Kidney (tissue), 14 donors: ENCODE measurements around the gene TNFAIP8L3. TPM values are rescaled to one million over a fixed set of nuclear protein-coding genes. Genes with fewer than 3 reads are reported as not detected.

Experiments used
- DNase-seq, 5 donors: peaks; one replicate each; pipeline ENCODE4 v3.0.0-alpha.2; 2013 to 2020
- FAIRE-seq: peaks from 2 replicates; lab custom pipeline; 2012; peaks lifted over from hg19 to GRCh38; lab: Jason Lieb, UNC
- H3K27ac ChIP-seq, 2 donors: one replicate each; pipeline ENCODE4 v1.7.0; 2013; ENCODE audit warnings: low read depth in 2 of 2, low read length in 2 of 2, inconsistent platforms in 1 of 2
- H3K27me3 ChIP-seq: one replicate; pipeline ENCODE4 v1.7.1; 2013; ENCODE audit warnings: low read length, inconsistent platforms; ENCODE audit not compliant: control insufficient read depth, insufficient read depth
- H3K36me3 ChIP-seq, 3 donors: one replicate each; pipeline versions ENCODE4 v1.7.0 to v1.7.1; 2013; ENCODE audit warnings: low read length in 3 of 3, control low read depth in 1 of 3, inconsistent platforms in 1 of 3; ENCODE audit not compliant: insufficient read depth in 3 of 3, control insufficient read depth in 2 of 3
- H3K4me1 ChIP-seq, 3 donors: one replicate each; pipeline versions ENCODE4 v1.7.0 to v1.7.1; 2013; ENCODE audit warnings: low read length in 3 of 3, inconsistent platforms in 1 of 3, low read depth in 1 of 3; ENCODE audit not compliant: control insufficient read depth in 2 of 3, insufficient read depth in 2 of 3
- H3K4me3 ChIP-seq, 3 donors: one replicate each; pipeline versions ENCODE4 v1.7.0 to v1.8.1; 2013; ENCODE audit warnings: low read length in 3 of 3, control low read depth in 1 of 3, inconsistent platforms in 1 of 3
- H3K9ac ChIP-seq, 3 donors: one replicate each; pipeline versions ENCODE4 v1.7.0 to v1.7.1; 2013; ENCODE audit warnings: low read length in 3 of 3, control low read depth in 1 of 3, inconsistent platforms in 1 of 3
- H3K9me3 ChIP-seq, 3 donors: one replicate each; pipeline versions ENCODE4 v1.7.0 to v1.7.1; 2013; ENCODE audit warnings: low read length in 3 of 3, control low read depth in 1 of 3, inconsistent platforms in 1 of 3; ENCODE audit not compliant: control insufficient read depth in 2 of 3, insufficient read depth in 1 of 3
- CTCF ChIP-seq: IDR thresholded peaks from 3 replicates; pipeline ENCODE4 v1.5.1; 2012; ENCODE audit warnings: mild to moderate bottlenecking, moderate library complexity, borderline replicate concordance; ENCODE audit not compliant: insufficient read depth; ENCODE audit errors: extremely low read depth
- intact Hi-C: fragments of 100-400 bp; cut with DNase I; formaldehyde crosslinking; loops from one replicate; pipeline ENCODE4 v1.11.1; 2022
- polyA plus RNA-seq: library from polyadenylated mRNA; stranded (reverse); fragments of 350-450 nt; fragmentation: Illumina TruSeq; extraction: RNeasy Lipid Tissue Mini Kit (QIAGEN cat#74804); gene quantifications from one replicate; pipeline ENCODE4 v1.2.3, GENCODE V29; 2014; ENCODE audit warnings: low read depth, low replicate concordance; ENCODE audit not compliant: insufficient read depth
- total RNA-seq: library from RNA; stranded (reverse); fragmentation: NEBNext Ultra II Directional; extraction: Animal tissue kit (Norgen Biotek cat#: 25700); gene quantifications from one replicate; pipeline ENCODE4 v1.2.1, GENCODE V29; 2021
- donor health status: control.
- donor health status: control.
- donor health status: control.
- donor health status: control.
- donor health status: control.
- donor health status: DM: yes; HTN: yes; CAD: no.
- donor health status: Normal renal cell carcinoma (clear cell type).

Gene TNFAIP8L3
- total and polyA plus RNA-seq, 2 donors from 2014 or later = 2.4 to 8.9 TPM

GRCh38 chr15:51011212-51011611 lies 83.5 kb downstream of the TNFAIP8L3 start:
- H3K36me3 ChIP-seq = no peaks in the 10 kb centered on the region
- FAIRE-seq (no peak), DNase-seq (no peak)
- TF ChIP-seq CTCF = no peak
- H3K27me3 ChIP-seq = no peaks in the 10 kb centered on the region
- H3K4me3 ChIP-seq = no peak overlapping the region
- H3K4me1 ChIP-seq = no peaks in the 10 kb centered on the region
- no peak overlapping the region for H3K27ac ChIP-seq
- intact Hi-C loops = no loop called here
- H3K9me3 ChIP-seq = peaks cover 0 to 5% (median 0%) of the 10 kb centered on the region in 3 donors
- no peak overlapping the region for H3K9ac ChIP-seq

GRCh38 chr15:51007131-51007666 lies 87.5 kb downstream of the TNFAIP8L3 start:
- Histone ChIP-seq H3K9ac (no peak overlapping the region), H3K27ac (no peak overlapping the region), H3K4me1 (no peaks in the 10 kb centered on the region), H3K9me3 (peaks cover 0 to 5% (median 0%) of the 10 kb centered on the region in 3 donors), H3K27me3 (no peaks in the 10 kb centered on the region), H3K4me3 (no peak overlapping the region), H3K36me3 (peaks cover 0 to 3% (median 0%) of the 10 kb centered on the region in 3 donors)
- no peak for TF ChIP-seq CTCF
- DNase-seq = no peak
- FAIRE-seq = no peak
- intact Hi-C loops = no loop called here

Other genes starting within 250 kb of the TNFAIP8L3 start
- 9.8 TPM for gene AP4E1, start 186.2 kb downstream of the TNFAIP8L3 start, total RNA-seq
- 2.0 TPM for gene AP4E1, start 186.2 kb downstream of the TNFAIP8L3 start, polyA plus RNA-seq
- gene CYP19A1, start 243.7 kb upstream of the TNFAIP8L3 start, total RNA-seq = 0.50 TPM
- not detected for gene CYP19A1, start 243.7 kb upstream of the TNFAIP8L3 start, polyA plus RNA-seq
- 4.0 TPM for gene GLDN, start 246.7 kb upstream of the TNFAIP8L3 start, total RNA-seq
- gene GLDN, start 246.7 kb upstream of the TNFAIP8L3 start, polyA plus RNA-seq = 0.71 TPM